SK-N-SH treated with all-trans-retinoic acid at 6 μM for 48 hours (cell line): ENCODE measurements around the gene CES3.
"Not testable (repeated sequence)": the region's sequence is repeated elsewhere in the genome, so short reads cannot be mapped to it uniquely, and the experiment has no call there.

Experiments used
- ATAC-seq: fragments of 200-7000 bp; cut with Tn5 transposase; 3 replicates; pipeline ENCODE4 v1.9.1; 2020; ENCODE audit warnings: mild to moderate bottlenecking, moderate library complexity
- ARNTL ChIP-seq: fragments of 450-650 bp; formaldehyde crosslinking; IDR thresholded peaks from 2 replicates; pipeline ENCODE4 v1.5.0; 2020; ENCODE audit warnings: low read depth, mild to moderate bottlenecking, moderate library complexity, borderline replicate concordance
- BACH2 ChIP-seq: fragments of 250-450 bp; sonication (Bioruptor Pico); IDR thresholded peaks from 2 replicates; pipeline ENCODE4 v1.9.0; 2021; ENCODE audit warnings: mild to moderate bottlenecking, borderline replicate concordance
- CREB5 ChIP-seq: fragments of 250-450 bp; sonication (Bioruptor Pico); IDR thresholded peaks from 2 replicates; pipeline ENCODE4 v1.5.1; 2020; ENCODE audit warnings: low read depth, mild to moderate bottlenecking, moderate library complexity
- CSDC2 ChIP-seq: fragments of 250-450 bp; sonication (Bioruptor Pico); IDR thresholded peaks from 2 replicates; pipeline ENCODE4 v1.5.0; 2020; ENCODE audit warnings: mild to moderate bottlenecking, moderate library complexity
- CSRNP3 ChIP-seq: fragments of 250-450 bp; sonication (Bioruptor Pico); IDR thresholded peaks from 2 replicates; pipeline ENCODE4 v1.5.1; 2021; ENCODE audit warnings: mild to moderate bottlenecking, moderate library complexity
- ESRRG ChIP-seq: fragments of 250-450 bp; sonication (Bioruptor Pico); IDR thresholded peaks from 2 replicates; pipeline ENCODE4 v1.6.1; 2021; ENCODE audit warnings: mild to moderate bottlenecking
- GLIS3 ChIP-seq: fragments of 250-450 bp; sonication (Bioruptor Pico); IDR thresholded peaks from 2 replicates; pipeline ENCODE4 v1.5.0; 2020; ENCODE audit warnings: mild to moderate bottlenecking, moderate library complexity
- ISL1 ChIP-seq: fragments of 250-450 bp; sonication (Bioruptor Pico); IDR thresholded peaks from 2 replicates; pipeline ENCODE4 v2.1.2; 2022; ENCODE audit warnings: mild to moderate bottlenecking, moderate library complexity
- OSR1 ChIP-seq: fragments of 250-450 bp; sonication (Bioruptor Pico); IDR thresholded peaks from 2 replicates; pipeline ENCODE4 v1.8.0; 2022; ENCODE audit warnings: moderate library complexity, mild to moderate bottlenecking, inconsistent platforms
- PATZ1 ChIP-seq: fragments of 250-450 bp; sonication (Bioruptor Pico); IDR thresholded peaks from 2 replicates; pipeline ENCODE4 v1.8.0; 2020; ENCODE audit warnings: mild to moderate bottlenecking, moderate library complexity, borderline replicate concordance
- PPARA ChIP-seq: fragments of 250-450 bp; sonication (Bioruptor Pico); IDR thresholded peaks from 2 replicates; pipeline ENCODE4 v1.5.0; 2020; ENCODE audit warnings: mild to moderate bottlenecking, borderline replicate concordance
- RARB ChIP-seq: fragments of 250-450 bp; sonication (Bioruptor Pico); IDR thresholded peaks from 2 replicates; pipeline ENCODE4 v1.8.0; 2021; ENCODE audit warnings: mild to moderate bottlenecking, moderate library complexity
- SNAI2 ChIP-seq: fragments of 250-450 bp; sonication (Bioruptor Pico); IDR thresholded peaks from 2 replicates; pipeline ENCODE4 v1.5.0; 2020; ENCODE audit warnings: mild to moderate bottlenecking, moderate library complexity
- TSHZ2 ChIP-seq: fragments of 250-450 bp; sonication (Bioruptor Pico); IDR thresholded peaks from 2 replicates; pipeline ENCODE4 v1.5.0; 2020; ENCODE audit warnings: mild to moderate bottlenecking, moderate library complexity
- ZC3H10 ChIP-seq: fragments of 250-450 bp; sonication (Bioruptor Pico); IDR thresholded peaks from 2 replicates; pipeline ENCODE4 v1.5.1; 2021; ENCODE audit warnings: mild to moderate bottlenecking, moderate library complexity
- ZFP30 ChIP-seq: fragments of 450-650 bp; formaldehyde crosslinking; IDR thresholded peaks from 2 replicates; pipeline ENCODE4 v1.5.0; 2022; ENCODE audit warnings: mild to moderate bottlenecking, moderate library complexity
- ZNF565 ChIP-seq: fragments of 450-650 bp; formaldehyde crosslinking; conservative IDR thresholded peaks from 2 replicates; pipeline ENCODE4 v1.5.0; 2020; ENCODE audit warnings: low read depth, mild to moderate bottlenecking, moderate library complexity
- ZNF8 ChIP-seq: fragments of 450-650 bp; formaldehyde crosslinking; IDR thresholded peaks from 2 replicates; pipeline ENCODE4 v1.5.0; 2020; ENCODE audit warnings: mild to moderate bottlenecking, moderate library complexity

CES3 gene

GRCh38 chr16:66943426-66944053 lies 17.5 kb upstream of the CES3 start (continued):
- no peak for TF ChIP-seq CREB5 (CRISPR knock-in tag)
- TF ChIP-seq ZFP30 = no peak

- TF ChIP-seq CSRNP3 (CRISPR knock-in tag) (no peak), PPARA (CRISPR knock-in tag) (no peak), CREB5 (CRISPR knock-in tag) (no peak), RARB (CRISPR knock-in tag) (no peak), GLIS3 (CRISPR knock-in tag) (no peak), BACH2 (CRISPR knock-in tag) (no peak), SNAI2 (CRISPR knock-in tag) (no peak), ZFP30 (no peak), ZNF565 (CRISPR knock-in tag) (no peak)
- ATAC-seq = no peak
These were observed 17.0 kb upstream of the CES3 start for GRCh38 chr16:66944054-66944441.

- ATAC-seq = not testable (repeated sequence)
These were observed 16.1 kb upstream of the CES3 start for GRCh38 chr16:66944971-66945370.

GRCh38 chr16:66945939-66946338 lies 15.1 kb upstream of the CES3 start:
- ATAC-seq = no peak
- TF ChIP-seq CREB5 (CRISPR knock-in tag) = no peak
- TF ChIP-seq ZNF565 (CRISPR knock-in tag) = no peak
- no peak for TF ChIP-seq ARNTL (CRISPR knock-in tag)
- no peak for TF ChIP-seq CSRNP3 (CRISPR knock-in tag)
- TF ChIP-seq OSR1 = no peak
- no peak for TF ChIP-seq TSHZ2 (CRISPR knock-in tag)
- TF ChIP-seq PPARA (CRISPR knock-in tag) = no peak

- 0 out of 3 replicates have a peak, but pooled peaks have one; percentile 3 for ATAC-seq
- TF ChIP-seq ISL1 (CRISPR knock-in tag) = no peak
- TF ChIP-seq ZNF8 (CRISPR knock-in tag) = no peak
- TF ChIP-seq PATZ1 (CRISPR knock-in tag) = no peak
- TF ChIP-seq ESRRG (CRISPR knock-in tag) = no peak
- TF ChIP-seq SNAI2 (CRISPR knock-in tag) = no peak
- no peak for TF ChIP-seq CSDC2 (CRISPR knock-in tag)
- no peak for TF ChIP-seq ARNTL (CRISPR knock-in tag)
- TF ChIP-seq CSRNP3 (CRISPR knock-in tag) = no peak
- TF ChIP-seq ZC3H10 (CRISPR knock-in tag) = no peak
- no peak for TF ChIP-seq ZNF565 (CRISPR knock-in tag)
- TF ChIP-seq CREB5 (CRISPR knock-in tag) = no peak
These were observed 14.5 kb upstream of the CES3 start for GRCh38 chr16:66946541-66946940.
